Ovary (tissue), 9 donors: ENCODE results near the gene RACK1. TPM values are rescaled to one million over a fixed set of nuclear protein-coding genes. Genes with fewer than 3 reads are reported as not detected.

ENCODE experiments used
- DNase-seq, 5 donors: peaks; one replicate each; pipeline ENCODE4 v3.0.0-alpha.2; 2019 to 2020
- H3K27ac ChIP-seq, 2 donors: fragments of 200-600 bp; one replicate each; pipeline versions ENCODE4 v1.5.1 to v1.8.0; 2019 to 2022
- H3K27me3 ChIP-seq: fragments of 200-600 bp; one replicate; pipeline ENCODE4 v1.8.0; 2022
- H3K36me3 ChIP-seq: fragments of 200-600 bp; sonication (generic); one replicate; pipeline ENCODE4 v1.5.1; 2019
- H3K4me1 ChIP-seq: one replicate; pipeline ENCODE4 v1.8.1; 2013; ENCODE audit warnings: mild to moderate bottlenecking, moderate library complexity; ENCODE audit not compliant: insufficient read depth
- H3K4me3 ChIP-seq: fragments of 200-600 bp; sonication (generic); one replicate; pipeline ENCODE4 v1.5.1; 2017
- H3K9me3 ChIP-seq, 2 donors: fragments of 200-600 bp in 1 of 2; sonication (generic) in 1 of 2; one replicate each; pipeline versions ENCODE4 v1.5.1 to v1.8.1; 2013 to 2019; ENCODE audit warnings: mild to moderate bottlenecking in 1 of 2, moderate library complexity in 1 of 2
- EP300 ChIP-seq: sonication (generic); formaldehyde crosslinking; IDR thresholded peaks from one replicate; pipeline ENCODE4 v1.6.1; 2017; ENCODE audit warnings: antibody characterized with exemption
- POLR2A ChIP-seq: fragments of 450-650 bp; IDR thresholded peaks from one replicate; pipeline ENCODE4 v1.6.1; 2017; ENCODE audit warnings: antibody characterized with exemption, mild to moderate bottlenecking, moderate library complexity
- WGBS, 3 donors: extraction: QIAGEN DNeasy Blood & Tissue Kit in 1 of 3; methylation state at CpG; one replicate each; pipeline versions ENCODE4 v1.1.5 to v1.1.7; 2013 to 2017; 5-methylcytosine and 5-hydroxymethylcytosine counted together
- intact Hi-C, 4 donors: fragments of 100-400 bp; cut with DNase I; formaldehyde crosslinking; loops; one replicate each; pipeline versions ENCODE4 v1.11.0 to v1.15.1; 2022 to 2023
- polyA plus RNA-seq, 2 donors: library from polyadenylated mRNA; stranded (reverse); fragments of 200-250 nt in 1 of 2; fragments of 350-450 nt in 1 of 2; fragmentation: Illumina TruSeq in 1 of 2; extraction: RNeasy Lipid Tissue Mini Kit (QIAGEN cat#74804) in 1 of 2; gene quantifications; one replicate each; pipeline ENCODE4 v1.2.3, GENCODE V29; 2013 to 2014
- total RNA-seq, 7 donors: library from RNA; depleted of rRNA in 2 of 7; stranded (reverse); fragments of >200 nt in 2 of 7; fragmentation: NEBNext Ultra II Directional in 3 of 7; extraction: Animal tissue kit (Norgen Biotek cat#: 25700) in 3 of 7; gene quantifications; one replicate each; pipeline versions ENCODE4 v1.1.0 to v1.2.4, GENCODE V29; 2016 to 2023
- TF ChIP-seq, protein P1 (sequence below), 3 donors: fragments of 450-650 bp in 2 of 3; fragments of 200-600 bp in 1 of 3; IDR thresholded peaks; one replicate each; pipeline versions ENCODE4 v1.5.1 to v1.8.0; 2016 to 2022; ENCODE audit warnings: antibody characterized with exemption in 3 of 3, mild to moderate bottlenecking in 1 of 3
- donor health status: DM: no; HTN: no; CAD: no; lungs with moderate emphysema.
- donor health status: DM: no; HTN: no; CAD: no.
- donor health status: Bipolar disorder and iron deficiency.
- donor health status: DM: yes; HTN: yes; CAD: no.
- donor health status: DM: no; HTN: no; CAD: no.
- donor health status: DM: yes; HTN: yes; CAD: no.

RACK1 gene
- total and polyA plus RNA-seq, 9 donors, result 2,570 to 4,895 (median 3,203) TPM

DNA sequence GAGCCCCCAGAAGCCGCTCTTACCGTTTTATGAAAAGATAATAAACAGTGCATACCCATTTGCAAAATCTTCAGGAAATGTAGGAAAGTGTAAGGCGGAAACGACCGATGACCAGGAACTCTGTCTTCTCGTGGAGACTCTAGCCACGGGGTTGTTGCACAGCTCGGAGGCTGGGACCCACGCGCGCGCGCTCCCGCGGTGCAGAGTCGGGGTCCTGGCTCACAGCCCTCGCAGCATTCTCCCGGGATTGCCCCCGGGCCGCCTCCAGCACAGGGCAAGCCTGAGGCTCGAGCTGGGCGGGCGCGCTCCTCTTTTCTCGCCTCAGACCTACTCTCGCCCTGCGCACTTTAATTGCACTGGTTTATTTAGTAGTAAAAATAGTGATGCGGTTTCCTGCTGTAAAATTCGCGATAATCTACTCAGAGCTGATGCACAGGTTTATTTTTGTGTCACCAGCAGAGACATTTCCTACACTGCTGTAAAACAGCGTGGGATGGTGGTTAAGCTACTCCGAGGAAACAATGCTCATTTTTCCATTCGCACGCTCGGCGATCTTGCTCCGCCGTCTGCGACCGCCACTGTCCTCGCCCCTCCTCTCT lies 54.2 kb downstream of the RACK1 start:
- H3K27ac ChIP-seq, result peak overlapping the region; percentile 61 to 91
- peak overlapping the region; percentile 79 for H3K4me3 ChIP-seq
- intact Hi-C loops, result loop anchor here in 3 of 4 donors (1.0 to 10.0 kb wide), 4 partner anchors 33 to 405 kb away; partner anchors contain the start of genes TRIM41 (in 1 of the 3) and TRIM52 (in 1 of the 3)
- H3K27me3 ChIP-seq, result no peaks in the 10 kb centered on the region
- peak; percentile 28 to 67 (median 53) for DNase-seq
- TF ChIP-seq EP300, result no peak
- TF ChIP-seq, protein P1, sequence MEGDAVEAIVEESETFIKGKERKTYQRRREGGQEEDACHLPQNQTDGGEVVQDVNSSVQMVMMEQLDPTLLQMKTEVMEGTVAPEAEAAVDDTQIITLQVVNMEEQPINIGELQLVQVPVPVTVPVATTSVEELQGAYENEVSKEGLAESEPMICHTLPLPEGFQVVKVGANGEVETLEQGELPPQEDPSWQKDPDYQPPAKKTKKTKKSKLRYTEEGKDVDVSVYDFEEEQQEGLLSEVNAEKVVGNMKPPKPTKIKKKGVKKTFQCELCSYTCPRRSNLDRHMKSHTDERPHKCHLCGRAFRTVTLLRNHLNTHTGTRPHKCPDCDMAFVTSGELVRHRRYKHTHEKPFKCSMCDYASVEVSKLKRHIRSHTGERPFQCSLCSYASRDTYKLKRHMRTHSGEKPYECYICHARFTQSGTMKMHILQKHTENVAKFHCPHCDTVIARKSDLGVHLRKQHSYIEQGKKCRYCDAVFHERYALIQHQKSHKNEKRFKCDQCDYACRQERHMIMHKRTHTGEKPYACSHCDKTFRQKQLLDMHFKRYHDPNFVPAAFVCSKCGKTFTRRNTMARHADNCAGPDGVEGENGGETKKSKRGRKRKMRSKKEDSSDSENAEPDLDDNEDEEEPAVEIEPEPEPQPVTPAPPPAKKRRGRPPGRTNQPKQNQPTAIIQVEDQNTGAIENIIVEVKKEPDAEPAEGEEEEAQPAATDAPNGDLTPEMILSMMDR (IDR thresholded peaks at IDR 0.05), result no peak
- TF ChIP-seq POLR2A, result no peak
- WGBS, 3 donors, result 0% methylated on average over 41 of the region's 41 CpGs
- no peaks in the 10 kb centered on the region for H3K9me3 ChIP-seq
- peaks cover 7% of the 10 kb centered on the region for H3K4me1 ChIP-seq
- H3K36me3 ChIP-seq, result no peaks in the 10 kb centered on the region

DNA sequence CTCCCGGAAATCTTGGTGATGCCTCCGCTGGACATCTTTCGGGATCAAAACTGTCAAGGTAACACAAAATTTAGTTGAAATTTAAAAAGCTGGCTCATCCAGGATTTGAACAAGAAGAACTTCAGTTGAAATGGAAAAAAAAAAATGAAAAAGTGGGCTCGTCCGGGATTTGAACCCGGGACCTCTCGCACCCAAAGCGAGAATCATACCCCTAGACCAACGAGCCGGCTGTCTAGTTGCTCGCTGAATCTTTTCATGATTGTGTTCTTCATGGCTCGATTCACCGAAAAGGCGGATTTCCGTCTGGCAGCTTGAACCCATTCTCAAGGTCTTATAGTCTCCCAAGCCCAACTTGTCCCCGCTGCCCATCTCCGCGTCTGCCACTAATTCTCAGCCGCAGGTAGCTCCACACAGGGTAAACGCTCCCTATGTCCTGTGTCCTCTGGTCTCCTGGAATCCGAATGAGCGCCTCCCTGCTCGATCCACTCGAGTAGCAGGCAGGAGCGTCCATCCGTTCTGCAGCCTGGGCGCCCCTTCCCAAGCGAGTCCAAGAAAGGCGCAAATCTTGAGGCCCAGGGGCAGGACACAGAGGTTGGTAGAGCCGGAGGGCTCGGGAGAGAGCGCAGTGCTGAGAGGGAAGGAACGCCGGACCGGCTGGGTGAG lies 54.9 kb downstream of the RACK1 start:
- H3K27me3 ChIP-seq, result no peaks in the 10 kb centered on the region
- DNase-seq, result peak; percentile 67 to 85 (median 80)
- H3K36me3 ChIP-seq, result no peaks in the 10 kb centered on the region
- no peaks in the 10 kb centered on the region for H3K9me3 ChIP-seq
- H3K27ac ChIP-seq, result peak overlapping the region; percentile 66 to 91
- H3K4me1 ChIP-seq, result peaks cover 5% of the 10 kb centered on the region
- intact Hi-C loops, result loop anchor here in 3 of 4 donors (1.0 to 10.0 kb wide), 4 partner anchors 33 to 404 kb away; partner anchors contain the start of genes TRIM41 (in 1 of the 3) and TRIM52 (in 1 of the 3)
- TF ChIP-seq, protein P1 (IDR thresholded peaks at IDR 0.05), result no peak
- TF ChIP-seq EP300, result no peak
- no peak for TF ChIP-seq POLR2A
- 0 to 1% (median 0%) methylated on average over 35 of the region's 35 CpGs for WGBS, 3 donors
- H3K4me3 ChIP-seq, result peak overlapping the region; percentile 79

DNA sequence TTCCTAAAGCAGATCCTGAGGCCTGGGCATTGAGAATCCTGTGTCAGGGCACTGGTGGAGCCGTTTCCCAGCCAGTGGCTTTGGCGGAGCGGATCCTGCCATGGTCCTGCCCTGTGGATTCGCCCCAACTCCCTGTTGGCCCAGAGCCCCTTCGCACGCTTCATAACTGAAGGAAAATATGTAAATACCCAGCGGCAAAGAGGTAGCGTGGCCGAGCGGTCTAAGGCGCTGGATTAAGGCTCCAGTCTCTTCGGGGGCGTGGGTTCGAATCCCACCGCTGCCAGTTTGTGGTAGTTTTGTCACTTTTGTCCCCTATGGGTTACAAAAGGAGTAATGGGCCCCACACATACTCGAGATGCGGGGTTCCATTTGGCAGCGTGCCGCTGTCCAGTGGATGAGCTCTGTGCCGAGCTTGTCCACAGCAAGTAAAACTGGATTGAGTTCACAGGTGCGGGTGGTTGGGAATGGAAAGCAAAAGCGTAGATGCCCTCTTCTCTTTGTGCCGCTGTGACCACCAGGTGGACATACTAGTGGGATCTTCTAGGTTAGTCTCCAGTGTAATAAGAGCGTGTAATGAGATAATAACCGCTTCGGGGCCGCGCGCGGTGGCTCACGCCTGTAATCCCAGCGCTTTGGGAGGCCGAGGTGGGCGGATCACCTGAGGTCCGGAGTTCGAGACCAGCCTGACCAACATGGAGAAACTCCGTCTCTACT lies 56.0 kb downstream of the RACK1 start:
- peak overlapping the region; percentile 79 for H3K4me3 ChIP-seq
- intact Hi-C loops, result loop anchor here in 3 of 4 donors (5.0 to 10.0 kb wide), 3 partner anchors 35 to 403 kb away; partner anchors contain the start of genes TRIM41 (in 1 of the 3) and TRIM52 (in 1 of the 3)
- DNase-seq, result peak; percentile 84 to 92 (median 89)

More for the DNA sequence above, 56.0 kb downstream of the RACK1 start:
- Histone ChIP-seq H3K27ac (peak overlapping the region in 1 of 2 donors; percentile 91), H3K9me3 (no peaks in the 10 kb centered on the region), H3K36me3 (no peaks in the 10 kb centered on the region), H3K4me1 (peaks cover 5% of the 10 kb centered on the region), H3K27me3 (no peaks in the 10 kb centered on the region)
- 1 to 2% (median 1%) methylated on average over 37 of the region's 37 CpGs for WGBS, 3 donors
- no peak for TF ChIP-seq POLR2A
- TF ChIP-seq, protein P1 (IDR thresholded peaks at IDR 0.05), result peak in 2 of 3 donors; percentile 5 to 47
- no peak for TF ChIP-seq EP300
